M059J (cell line): ENCODE results near the gene STRADA. TPM values are rescaled to one million over a fixed set of nuclear protein-coding genes. Genes with fewer than 3 reads are reported as not detected.

Experiments used
- DNase-seq: peaks from one replicate; pipeline ENCODE4 v3.0.0-alpha.2; 2012; ENCODE audit warnings: low read depth
- total RNA-seq: library from RNA; depleted of rRNA; stranded (reverse); fragments of >200 nt; shearing (Covaris generic); gene quantifications from 2 replicates; pipeline ENCODE4 v1.2.3, GENCODE V29; 2014

The STRADA gene
- total RNA-seq, 1 experiment from 2014 or later, result 15.2 TPM

DNA sequence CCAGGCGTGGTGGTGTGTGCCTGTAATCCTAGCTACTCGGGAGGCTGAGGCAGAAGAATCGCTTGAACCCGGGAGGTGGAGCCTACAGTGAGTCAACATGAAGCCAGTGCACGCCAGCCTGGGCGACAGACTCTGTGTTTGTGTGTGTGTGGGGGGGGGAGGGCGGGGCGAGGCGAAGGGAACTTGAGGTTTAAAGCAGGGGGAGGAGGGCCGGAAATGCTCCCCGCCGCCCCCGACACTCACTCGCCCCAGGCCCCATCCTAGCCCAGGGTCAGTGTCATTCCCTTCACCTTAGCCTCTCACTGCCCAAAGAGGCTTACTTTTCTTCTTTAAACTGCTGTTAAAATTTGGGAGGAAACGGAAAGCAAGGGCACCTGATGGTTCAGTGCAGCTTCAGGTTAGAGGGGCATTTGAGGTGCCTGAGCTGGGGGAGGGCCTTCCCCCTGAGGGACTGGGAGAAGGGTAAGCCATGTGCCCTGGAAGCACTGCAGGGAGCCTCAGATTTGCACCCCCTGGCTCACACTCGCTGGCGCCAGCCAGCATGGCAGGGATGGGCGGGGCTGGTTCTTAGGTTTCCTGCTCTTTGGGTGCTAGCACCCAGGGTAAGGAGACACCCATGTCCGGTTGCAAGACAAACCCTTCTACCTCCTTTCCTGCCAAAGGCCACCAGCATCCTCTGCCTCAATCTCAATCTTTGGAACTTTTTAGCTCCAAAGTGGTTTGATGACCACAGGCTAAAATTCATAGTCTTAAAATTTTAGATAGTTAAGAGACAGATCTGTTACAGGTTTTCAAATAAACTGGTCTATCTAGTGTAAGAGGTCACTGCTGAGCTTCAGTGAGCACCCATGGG is 39.5 kb downstream of the STRADA start:
- DNase-seq, result no peak

DNA sequence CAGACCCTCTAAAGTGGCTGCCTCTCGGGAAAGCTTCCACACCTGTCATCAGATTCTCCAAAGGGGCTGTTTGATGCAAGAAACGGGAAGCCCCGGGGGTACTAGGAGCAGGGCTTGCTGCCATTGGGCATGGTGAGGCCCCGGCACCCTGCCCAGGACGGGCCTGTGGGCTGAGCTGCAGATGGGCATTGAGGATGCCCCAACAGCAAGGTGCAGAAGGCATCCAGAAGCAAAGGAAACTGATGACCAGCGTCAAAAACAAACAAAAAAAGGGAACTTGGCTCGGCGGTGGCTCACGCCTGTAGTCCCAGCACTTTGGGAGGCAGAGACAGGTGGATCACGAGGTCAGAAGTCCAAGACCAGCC is 40.2 kb downstream of the STRADA start:
- no peak for DNase-seq

DNA sequence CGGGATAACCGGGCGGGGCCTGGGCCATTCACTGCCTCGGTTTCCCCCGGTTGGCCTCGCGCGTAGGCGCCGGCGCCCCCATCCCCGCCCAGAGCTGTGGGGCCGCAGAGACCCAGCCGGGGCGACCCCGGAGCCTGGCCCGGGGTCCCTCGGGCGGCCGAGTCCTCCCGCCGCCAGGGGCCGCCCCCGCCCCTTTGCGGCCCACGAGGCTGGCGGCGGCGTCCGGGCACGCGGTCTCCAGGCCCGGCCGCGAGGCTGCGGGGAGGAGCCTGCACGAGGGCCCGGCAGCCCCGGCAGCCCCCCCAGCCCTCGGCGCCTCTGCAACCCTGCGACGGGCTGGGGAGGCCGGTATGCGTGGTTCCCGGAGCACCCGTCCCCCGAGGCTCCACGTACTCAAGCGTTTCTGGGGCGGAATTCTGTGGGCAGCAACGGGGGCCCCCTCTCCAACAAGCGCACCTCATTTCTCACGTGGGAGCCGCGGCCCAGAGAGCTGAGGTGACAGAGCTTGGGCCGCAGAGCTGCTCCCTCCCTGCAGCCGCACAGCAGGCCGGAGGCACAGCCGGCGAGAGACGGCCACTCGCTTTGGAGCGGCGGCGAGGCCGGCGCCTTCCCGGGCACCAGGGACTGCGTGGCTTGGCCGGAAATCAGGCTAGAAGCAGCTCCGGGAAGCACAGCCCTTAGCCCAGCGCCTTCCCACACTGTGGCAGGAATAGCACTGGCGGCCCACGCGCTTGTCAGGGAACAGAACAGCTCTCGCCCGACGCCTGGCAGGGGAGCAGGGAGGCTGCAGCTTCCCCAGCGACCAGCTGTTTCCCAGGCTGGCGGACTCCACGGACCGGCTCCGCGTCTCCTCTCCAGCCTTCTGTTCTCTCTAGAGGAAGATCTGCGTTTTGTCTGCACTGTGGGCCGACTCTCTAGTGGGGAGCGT is 40.8 kb downstream of the STRADA start:
- no peak for DNase-seq

DNA sequence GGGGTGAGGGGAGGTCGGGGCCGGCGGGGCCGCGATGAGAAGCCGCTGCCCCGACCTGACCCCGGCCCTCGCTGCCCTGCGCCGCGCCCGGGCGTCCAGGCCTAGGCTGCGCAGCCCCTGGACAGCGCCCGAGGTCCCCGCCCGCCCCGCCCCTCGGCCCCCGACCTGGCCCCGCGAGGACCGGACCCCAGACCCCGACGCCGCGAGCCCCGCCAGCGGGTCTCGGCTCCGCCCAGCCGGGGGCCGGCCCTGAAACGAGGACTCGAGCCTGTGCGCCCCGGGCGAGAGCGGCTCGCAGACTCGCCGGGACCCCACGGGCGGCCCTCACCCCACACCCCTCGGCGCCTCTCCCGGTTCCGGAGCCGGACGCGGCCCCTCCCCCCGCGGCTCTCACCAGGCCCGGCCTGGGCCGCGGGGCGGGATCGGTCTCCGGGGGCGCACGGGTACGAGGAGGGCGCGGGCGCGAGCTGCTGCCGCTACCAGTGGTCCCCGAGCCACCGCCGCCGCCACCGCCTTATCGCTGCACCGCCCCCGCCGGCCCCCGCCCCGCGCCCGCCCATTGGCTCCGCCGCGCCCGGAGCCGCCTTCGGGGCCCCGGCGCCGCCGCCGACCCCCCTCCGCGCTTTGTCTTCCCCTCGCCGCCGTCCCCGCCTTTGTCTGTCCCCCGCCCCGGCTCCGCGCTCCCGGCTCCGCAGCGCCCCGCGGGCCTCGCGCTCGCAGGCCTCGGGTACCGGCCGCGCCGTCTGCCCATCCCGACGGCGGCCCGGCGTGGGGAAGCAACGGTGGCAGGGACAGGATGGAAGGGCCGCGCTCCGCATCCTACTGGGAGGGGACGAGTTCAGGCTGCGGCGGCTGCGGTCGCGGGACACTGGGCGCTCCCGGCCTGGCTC is 41.7 kb downstream of the STRADA start, which contains the start of gene LIMD2:
Gene LIMD2 (minus strand): TSS at position 488 of the 890 bp plus-strand sequence. CDS start 827 bp downstream, outside the sequence.
- peak; percentile 19 for DNase-seq

DNA sequence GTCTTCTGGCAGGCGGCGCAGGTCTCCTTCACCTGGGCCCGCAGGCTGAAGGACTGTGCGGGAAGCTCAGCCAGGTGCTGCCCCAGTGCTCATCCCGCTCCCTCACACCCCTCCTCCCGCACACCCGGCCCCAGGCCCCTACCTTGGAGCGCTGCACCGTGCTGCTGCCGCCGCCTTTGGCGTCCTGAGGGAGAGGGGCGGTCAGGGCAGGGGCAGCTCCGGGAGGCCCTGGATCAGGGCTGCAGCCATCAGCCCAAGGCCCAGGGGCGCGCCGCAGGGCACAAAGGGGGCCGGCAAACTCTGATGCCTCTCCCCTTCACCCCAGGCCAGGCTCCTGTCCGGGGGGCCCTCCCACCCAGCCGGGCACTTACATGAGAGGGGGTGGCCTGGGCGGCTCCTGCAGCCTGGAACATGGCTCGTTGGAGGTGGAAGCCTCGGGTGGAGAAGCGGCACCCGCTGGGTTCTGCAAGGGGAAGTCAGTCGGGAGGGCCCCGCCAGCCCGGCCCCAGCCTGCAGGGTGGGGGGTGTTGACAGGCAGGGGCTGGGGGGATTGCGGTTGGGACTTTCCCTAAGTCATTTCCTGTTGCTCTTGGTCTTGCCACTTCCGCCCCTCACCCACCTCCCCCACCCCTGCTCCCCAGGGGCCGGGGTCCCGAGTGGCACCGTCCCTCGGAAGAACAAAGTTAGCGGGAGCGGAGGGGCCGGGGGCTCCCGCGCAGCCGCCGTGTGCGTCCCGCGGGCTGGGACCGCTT is 42.5 kb downstream of the STRADA start:
- DNase-seq, result no peak

DNA sequence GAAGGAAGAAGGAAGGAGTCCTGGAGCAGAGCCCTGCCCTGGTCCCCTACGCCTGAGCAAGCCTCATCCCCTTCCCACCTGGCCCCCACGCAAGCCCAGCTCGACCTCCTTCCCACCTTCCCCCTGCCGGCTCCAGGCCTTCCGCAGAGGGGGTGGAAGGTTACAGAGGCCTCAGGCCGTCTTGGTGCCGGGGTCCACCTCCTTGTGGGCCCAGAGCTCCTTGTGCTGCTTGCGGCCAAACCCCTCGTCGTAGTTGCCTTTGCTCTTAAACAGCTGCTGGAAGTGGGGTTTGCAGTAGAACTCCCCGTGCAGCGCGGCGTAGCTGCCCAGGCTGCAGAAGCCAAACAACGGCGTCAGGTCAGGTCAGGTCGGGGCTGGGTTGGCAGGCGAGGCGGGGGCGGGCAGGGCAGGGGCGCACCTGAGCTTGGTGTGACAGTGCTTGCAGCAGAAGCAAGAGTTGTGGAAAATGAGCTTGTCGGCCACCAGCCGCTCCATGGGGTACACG is 43.2 kb downstream of the STRADA start:
- no peak for DNase-seq

DNA sequence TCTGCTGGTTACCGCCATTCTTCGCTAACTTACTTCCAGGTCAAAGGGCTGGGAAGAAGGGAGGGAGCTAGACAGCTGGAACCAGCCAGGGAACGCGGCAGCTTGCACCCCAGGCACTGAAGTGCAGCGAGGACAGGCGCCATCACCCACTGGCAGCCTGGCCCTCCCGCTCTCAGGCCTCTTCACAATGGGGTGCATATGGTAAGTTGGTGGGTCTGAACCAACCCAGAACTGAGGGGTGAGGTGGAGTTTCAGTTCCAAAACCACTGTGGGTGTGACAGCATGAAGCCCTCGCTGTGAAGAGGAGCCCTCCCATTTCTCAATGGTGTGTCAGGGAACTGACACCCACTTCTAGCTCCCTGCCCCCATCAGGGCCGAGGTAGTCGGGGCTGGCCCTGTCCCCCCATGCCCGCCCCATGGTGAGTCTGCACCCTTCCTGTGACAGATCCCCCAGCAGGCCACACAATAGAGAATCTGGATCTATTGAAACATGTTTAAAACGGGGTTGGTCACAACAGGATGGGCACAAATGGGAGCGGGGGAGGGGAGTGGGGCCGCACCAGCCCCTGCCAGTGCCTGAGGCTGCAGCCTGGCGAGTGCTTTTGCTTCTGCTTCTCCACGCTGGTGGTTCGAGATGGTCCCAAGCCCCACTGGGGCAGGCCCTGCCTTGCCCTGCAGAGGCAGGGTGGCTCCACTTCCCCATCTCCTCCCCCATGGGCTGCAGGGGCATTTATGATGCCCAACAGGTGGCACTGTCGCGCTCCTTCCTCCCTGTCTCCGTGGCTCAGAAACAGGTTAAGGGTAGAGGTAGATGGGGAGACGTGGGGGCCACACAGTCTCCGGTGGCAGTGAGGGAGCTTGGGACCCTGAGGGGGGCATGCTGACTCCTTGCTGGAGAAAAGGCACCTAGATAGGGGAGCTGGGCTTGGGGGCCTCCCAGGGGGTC is 44.0 kb downstream of the STRADA start:
- peak; percentile 34 for DNase-seq

DNA sequence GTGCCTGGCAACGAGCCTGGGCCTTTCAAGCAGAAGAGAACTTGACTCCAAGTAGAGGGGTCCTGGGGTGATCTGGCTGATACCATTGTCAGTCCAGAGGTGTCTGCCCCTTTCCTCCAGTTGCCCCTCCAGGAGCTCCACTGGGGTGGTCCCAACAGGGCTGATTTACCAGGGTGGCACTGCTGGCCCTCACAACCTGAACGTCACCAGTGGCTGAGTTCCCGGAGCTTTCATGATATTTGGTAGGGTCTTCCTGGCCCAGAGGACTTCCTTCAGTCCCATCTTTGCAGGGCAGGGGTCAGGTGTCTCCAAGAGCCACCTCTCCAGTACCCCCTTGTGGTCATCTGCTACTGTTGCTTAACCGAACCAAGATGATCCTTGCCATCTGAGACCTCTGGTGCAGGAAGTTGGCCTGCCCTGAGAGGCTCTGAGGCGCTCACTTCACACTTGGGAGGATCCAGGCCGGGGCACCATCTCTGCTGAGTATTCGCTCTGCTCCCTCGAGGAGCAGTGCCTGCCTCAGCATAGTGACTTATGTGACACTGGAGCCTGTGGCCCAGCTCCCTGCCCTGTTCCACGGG is 45.1 kb downstream of the STRADA start:
- DNase-seq, result peak; percentile 55

DNA sequence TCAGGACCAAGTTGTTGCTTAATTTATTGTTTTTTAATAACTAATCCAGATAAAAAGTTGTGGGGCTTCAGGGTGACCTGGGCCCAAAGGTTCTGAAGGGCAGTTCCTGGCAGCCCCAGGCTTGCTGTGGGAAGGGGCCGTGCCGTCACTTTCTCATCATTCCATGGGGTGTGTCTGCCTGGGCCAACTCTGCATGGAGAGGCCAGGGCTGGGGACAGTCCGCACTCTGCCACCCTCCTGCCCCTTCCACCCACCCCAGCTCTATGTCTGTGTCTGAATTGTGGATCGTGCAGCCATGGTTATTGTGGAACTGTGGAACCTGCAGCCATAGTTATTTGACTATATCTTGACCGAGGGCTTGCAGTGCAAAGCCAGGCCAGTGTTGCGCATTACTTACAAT is 45.7 kb downstream of the STRADA start:
- no peak for DNase-seq

DNA sequence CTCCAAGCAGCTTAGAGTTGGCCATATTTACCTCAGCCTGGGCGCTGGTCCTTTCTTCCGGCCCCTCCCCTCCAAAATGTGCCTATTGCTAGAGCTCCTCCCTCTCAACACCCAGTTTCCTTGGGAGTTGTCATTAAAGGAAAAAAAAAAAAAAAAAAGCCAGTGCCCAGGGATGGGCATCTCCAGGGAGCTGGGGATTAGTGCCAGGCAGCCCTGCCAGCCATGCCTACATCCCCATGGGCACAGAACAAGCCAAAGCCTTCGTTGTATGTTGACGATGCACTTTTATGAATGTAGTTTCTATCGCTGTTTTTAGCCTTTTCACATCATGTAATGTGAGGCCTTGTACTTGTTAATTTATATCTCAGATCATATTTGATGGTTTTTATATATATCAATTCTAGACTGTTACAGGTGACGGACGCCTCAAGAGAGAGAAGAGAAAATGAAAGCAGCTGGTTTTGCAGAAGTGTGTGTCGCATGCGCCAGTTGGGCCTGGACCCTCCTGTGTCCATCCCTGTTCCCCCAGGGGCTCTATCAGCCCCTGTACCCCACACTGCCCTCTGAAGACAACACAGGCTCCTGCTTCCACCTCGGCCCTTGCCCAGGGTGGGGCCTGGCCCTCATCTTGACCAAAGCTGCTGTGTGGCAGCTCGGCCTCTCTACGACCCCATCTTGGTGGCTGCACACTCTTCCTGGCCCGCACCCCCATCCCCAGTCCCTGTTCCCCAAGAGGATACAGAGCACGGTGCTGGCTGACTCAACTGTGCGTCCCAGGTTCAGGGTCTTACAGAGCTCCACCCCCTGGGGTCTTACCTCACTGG is 46.4 kb downstream of the STRADA start:
- DNase-seq, result no peak

DNA sequence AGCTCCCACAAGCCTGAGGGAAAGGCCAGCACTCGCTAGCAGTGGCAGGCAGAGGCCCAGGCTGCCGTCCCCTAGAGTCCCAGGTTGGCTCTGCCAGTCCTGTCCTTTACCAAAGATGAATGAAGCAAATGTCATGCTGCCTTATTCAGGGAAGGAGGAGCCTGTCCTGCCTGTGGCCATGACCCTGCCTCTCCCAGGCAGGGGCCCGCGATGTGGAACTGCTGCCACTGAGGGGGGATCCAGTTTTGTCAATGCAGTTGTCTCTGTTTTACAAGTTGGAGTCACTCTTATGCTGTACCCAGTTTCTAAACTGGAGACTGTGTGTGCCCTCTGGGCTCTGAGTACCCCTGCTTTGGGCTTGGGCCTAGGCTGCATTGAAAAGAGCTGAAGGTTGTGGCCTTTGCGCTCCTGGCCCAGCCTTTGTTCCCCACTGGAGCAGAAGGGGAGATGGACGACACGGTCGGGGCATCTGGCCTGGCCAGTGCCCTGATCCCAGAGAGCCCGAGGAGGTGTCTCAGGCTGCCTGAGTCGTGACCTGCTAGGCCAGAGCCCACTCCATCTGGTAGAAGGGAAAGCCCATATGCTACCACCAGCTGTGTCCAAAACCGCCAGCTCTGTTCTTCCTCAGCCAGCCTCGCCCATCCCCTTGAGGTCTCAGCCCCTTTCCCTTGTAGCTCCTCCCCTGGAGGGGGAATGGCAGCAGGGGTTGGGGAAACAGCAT is 47.2 kb downstream of the STRADA start:
- no peak for DNase-seq

DNA sequence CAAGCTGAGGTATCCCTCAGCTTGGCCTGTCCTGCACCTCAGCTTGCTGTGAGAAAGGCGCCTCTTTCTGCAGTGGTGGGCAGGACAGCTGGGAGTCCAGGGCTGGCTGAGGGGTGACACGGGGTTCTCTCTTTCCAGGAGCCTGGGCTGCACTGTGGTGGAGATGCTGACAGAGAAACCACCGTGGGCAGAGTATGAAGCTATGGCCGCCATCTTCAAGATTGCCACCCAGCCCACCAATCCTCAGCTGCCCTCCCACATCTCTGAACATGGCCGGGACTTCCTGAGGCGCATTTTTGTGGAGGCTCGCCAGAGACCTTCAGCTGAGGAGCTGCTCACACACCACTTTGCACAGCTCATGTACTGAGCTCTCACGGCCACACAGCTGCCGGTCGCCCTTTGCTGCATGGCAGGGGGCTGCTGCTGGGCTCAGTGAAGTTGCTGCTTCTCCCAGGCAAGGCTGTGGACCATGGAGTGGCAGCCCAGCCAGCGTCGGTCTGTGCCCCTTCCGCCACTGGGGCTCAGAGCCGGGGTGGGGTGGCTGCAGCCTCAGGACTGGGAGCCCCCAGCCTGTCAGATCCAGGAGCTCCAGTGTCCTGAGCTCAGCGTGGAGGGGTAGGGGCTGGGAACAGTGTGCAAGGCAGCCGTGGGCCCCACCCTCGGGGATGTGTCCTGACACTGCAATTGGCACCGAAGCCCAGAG is 48.0 kb downstream of the STRADA start:
- no peak for DNase-seq

DNA sequence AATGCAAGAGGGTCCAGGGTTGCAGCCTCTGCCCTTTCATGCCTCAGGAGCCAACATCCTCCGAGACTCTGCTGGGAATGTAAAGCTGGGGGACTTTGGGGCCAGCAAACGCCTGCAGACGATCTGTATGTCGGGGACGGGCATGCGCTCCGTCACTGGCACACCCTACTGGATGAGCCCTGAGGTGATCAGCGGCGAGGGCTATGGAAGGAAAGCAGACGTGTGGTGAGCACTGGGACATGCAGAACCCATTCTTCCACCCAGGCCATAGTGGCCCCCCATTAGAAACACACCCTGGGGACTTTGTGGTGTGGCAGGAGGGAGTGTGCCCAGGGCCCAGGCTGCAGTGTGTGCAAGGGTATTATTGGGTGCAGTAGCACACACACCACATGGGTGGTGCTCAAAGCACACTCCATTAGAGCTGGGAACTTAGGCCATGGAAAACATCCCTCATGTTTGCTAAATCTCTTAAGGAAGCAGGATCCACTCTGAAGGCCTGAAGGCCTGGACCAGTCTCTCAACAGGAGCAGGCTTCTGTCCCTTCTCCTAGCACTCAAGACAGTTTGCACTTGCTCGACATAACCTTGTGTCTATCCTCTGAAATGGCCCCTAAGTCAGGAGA is 49.3 kb downstream of the STRADA start:
- no peak for DNase-seq

DNA sequence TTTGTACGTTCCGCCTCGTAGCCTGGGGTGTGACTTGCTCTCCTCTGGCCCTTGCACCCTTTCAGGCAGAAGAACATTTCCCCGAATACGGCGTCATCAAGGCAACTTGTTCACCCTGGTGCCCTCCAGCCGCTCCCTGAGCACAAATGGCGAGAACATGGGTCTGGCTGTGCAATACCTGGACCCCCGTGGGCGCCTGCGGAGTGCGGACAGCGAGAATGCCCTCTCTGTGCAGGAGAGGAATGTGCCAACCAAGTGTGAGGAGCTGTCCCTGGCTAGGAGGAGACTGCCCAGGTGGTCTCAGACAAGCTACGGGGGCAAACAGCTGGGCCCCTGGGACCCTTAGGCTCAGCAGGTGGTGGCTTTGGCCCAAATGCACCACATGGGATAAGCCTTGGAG is 52.1 kb downstream of the STRADA start:
- no peak for DNase-seq

DNA sequence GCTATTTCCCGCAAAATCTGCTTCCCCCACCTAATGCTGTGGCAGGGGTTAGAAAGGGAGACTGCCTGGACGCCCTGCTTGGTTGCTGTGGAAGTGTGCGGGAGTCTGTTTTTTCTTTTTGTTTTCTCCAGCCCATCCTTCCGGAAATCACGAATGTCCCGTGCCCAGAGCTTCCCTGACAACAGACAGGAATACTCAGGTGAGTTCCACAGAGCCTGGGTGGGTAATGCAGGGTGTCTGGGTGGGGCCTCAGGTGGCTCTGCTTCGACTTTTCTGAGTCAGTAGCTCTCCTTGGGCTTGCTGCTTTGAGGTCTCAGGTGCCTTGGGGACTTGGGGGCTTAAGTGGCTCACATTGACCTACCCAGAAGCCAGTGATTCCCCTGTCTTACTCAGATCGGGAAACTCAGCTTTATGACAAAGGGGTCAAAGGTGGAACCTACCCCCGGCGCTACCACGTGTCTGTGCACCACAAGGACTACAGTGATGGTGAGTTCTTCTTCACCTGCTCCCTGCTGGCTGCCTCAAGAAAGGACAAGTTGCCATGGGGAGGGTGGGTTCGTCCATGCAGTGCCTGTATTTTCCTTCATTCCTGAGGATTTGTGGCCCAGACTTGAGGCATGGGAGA is 53.1 kb downstream of the STRADA start:
- no peak for DNase-seq

DNA sequence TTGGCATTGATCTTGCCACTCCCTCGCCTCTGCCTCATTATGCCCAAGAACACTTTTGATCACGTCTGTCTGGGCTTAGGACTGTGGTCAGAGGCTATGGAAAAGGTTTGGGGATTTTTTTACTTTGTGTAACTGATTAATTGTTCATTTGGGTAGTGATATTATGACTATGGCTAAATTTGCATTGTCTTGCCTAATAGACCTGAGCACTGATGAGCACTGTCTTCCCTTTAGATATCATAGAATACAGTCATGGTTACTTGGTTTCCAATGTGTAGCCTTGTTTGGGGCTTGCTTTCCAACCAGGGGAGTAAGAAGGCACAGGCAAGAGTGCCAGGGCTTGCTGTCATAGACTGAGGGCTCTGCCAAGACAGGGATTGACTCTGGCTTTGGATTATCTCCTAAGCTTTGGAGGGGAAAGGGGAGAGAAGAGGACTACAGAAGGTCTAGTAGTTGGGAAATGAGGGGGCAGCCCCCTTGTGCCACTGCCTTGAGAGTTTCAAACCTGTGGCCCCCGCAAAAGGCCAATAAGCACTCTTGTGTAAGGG is 55.4 kb downstream of the STRADA start:
- DNase-seq, result no peak
